ENCODE data around the gene MUC4.

MUC4 gene

DNA sequence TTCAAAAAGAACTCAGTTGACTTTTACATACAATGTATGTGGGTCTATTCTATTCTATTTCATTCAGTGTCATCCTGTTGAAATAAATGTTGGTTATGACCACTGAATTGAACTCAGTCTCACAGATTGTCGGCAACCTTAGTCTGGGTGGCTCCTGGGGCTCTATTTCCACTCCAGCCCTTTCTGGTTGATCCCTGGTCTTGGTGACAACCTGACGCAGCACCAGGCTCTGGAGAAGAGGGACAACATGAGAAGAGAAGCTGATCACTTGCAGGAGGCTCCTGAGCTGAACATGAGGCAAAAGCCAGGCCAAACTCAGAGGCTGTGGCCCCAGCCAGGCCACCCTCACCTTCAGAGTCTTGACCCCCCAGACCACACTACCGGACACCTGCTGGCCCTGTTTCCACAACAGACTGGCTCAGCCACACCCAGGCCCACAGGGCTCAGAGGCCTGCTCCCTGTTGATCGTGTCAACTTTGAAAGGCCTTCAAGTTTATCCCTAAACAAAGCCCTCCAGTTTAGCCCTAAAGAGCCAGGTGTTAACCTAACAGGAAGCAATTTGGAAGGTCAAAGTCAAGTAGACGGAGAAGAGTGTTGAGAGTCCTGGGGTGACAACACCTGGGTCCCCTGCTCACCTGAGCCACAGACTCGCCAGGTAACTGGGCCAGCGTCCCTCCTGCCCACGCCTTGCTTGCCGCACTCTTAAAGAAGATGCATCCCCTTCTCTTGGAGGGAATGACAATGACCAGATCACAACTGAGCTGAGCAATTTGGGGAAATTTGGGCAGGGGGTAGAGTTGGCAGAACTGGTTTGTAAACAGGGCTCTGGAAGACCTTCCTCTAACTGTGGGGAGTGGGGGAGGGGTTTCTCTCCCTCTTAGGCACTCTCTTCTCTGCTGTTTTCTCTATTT, 106.4 kb downstream of the MUC4 start:
- no peak overlapping the region for H3K27ac Mint-ChIP-seq
- peaks cover 18% of the 10 kb centered on the region for H3K36me3 Mint-ChIP-seq (ENCODE audit: low read depth)
- no peak for DNase-seq (ENCODE audit: low spot score)
- H3K27me3 Mint-ChIP-seq (ENCODE audit: low read depth), result no peaks in the 10 kb centered on the region
- H3K4me1 Mint-ChIP-seq (ENCODE audit: low read depth), result no peaks in the 10 kb centered on the region
- H3K9me3 Mint-ChIP-seq, result no peaks in the 10 kb centered on the region
- no peak overlapping the region for H3K4me3 Mint-ChIP-seq

DNA sequence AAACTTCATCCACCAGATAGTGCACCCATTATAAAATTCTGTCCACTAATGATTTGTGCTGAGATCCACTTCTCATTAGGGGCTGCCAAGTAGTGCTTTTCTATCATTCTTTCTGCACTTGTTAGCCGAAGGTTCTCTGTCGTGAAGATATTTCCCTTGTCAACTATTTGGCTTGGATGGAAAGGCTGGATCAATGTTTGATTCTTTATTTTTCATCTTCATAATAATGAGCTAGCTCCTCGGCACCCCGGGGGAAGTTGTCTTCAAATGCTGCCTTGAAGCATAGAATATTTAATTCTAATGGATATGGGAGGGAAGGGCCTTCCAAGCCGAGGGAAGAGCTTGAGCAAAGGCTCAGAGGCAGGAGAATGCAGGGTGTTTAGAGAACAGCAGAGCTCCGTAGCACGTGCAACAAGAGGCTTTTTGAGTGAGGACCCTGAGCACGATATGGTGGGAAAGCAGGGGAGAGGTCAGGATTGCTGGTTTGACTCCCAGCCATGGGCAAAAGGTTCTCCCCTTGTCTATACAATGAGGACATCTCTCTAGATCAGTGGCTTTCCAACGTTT, 107.2 kb downstream of the MUC4 start:
- H3K36me3 Mint-ChIP-seq (ENCODE audit: low read depth), result peaks cover 11% of the 10 kb centered on the region
- no peak overlapping the region for H3K27ac Mint-ChIP-seq
- no peak for DNase-seq (ENCODE audit: low spot score)
- no peak overlapping the region for H3K4me3 Mint-ChIP-seq
- no peaks in the 10 kb centered on the region for H3K4me1 Mint-ChIP-seq (ENCODE audit: low read depth)
- H3K27me3 Mint-ChIP-seq (ENCODE audit: low read depth), result no peaks in the 10 kb centered on the region
- no peaks in the 10 kb centered on the region for H3K9me3 Mint-ChIP-seq

DNA sequence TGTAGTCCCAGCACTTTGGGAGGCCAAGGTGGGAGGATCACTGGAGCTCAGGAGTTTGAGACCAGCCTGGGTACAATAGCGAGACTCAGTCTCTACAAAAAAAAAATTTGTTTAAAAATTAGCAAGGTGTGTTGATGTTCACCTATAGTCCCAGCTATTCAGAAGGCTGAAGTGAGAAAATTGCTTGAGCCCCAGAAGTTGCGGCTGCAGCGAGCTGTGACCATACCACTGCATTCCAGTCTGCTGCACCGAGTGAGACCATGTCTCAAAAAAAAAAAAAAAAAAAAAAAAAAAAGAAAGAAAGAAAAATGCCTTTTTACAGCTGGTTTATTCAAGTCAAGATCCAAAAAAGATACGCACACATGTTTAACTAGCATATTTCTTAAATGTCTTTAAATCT, 108.0 kb downstream of the MUC4 start:
- H3K4me3 Mint-ChIP-seq, result no peak overlapping the region
- DNase-seq (ENCODE audit: low spot score), result no peak
- no peaks in the 10 kb centered on the region for H3K9me3 Mint-ChIP-seq
- no peak overlapping the region for H3K27ac Mint-ChIP-seq
- H3K27me3 Mint-ChIP-seq (ENCODE audit: low read depth), result no peaks in the 10 kb centered on the region
- peaks cover 9% of the 10 kb centered on the region for H3K36me3 Mint-ChIP-seq (ENCODE audit: low read depth)
- H3K4me1 Mint-ChIP-seq (ENCODE audit: low read depth), result no peaks in the 10 kb centered on the region

DNA sequence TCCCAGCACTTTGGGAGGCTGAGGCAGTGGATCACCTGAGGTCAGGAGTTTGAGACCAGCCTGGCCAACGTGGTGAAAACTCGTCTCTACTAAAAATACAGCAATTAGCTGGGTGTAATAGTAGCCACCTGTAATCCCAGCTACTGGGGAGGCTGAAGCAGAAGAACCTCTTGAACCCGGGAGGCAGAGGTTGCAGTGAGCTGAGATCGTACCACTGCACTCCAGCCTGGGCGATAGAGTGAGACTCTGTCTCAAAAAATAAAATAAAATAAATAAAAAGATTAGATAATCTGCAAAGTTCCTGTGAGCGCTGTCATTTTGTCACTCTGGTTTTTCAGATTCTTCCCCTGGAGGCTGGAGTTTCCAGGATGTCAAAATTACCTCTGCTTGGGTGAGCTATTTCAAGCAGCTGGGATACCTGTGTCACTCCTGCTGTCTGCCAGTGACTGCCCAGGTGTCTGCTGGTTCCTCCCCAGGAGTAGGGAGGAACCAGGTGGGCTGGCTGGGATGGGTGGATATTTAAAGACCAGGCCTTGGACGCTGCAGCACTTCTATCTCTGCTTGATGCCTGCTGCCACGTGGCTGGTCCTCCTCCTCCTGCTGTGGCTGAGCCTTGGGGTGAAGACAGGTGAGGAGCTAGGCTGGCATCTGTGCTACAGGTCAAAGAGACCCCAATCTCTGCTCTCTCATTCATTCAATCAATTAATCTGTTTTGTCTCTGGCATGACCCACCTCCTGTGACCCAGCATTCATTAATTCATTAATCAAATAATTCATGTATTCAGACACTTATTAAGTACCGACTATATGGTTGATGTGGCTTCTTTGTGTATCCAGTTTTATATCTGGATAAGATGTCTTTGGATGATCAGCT, 110.5 kb downstream of the MUC4 start:
- no peaks in the 10 kb centered on the region for H3K9me3 Mint-ChIP-seq
- H3K27ac Mint-ChIP-seq, result no peak overlapping the region
- H3K4me1 Mint-ChIP-seq (ENCODE audit: low read depth), result no peaks in the 10 kb centered on the region
- no peak for DNase-seq (ENCODE audit: low spot score)
- peaks cover 19% of the 10 kb centered on the region for H3K36me3 Mint-ChIP-seq (ENCODE audit: low read depth)
- no peaks in the 10 kb centered on the region for H3K27me3 Mint-ChIP-seq (ENCODE audit: low read depth)
- no peak overlapping the region for H3K4me3 Mint-ChIP-seq

DNA sequence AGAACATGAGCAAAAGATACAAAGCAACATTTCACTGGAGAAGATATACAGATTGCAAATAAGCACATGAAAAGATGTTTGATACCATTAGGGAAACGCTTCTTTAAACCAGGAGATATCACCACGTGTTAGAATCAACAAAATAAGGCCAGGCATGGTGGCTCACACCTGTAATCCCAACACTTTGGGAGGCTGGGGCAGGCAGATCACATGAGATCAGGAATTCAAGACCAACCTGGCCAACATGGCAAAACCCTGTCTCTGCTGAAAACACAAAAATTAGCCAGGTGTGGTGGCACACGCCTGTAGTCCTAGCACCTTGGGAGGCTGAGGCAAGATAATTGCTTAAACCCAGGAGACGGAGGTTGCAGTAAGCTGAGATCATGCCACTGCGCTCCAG, 111.4 kb downstream of the MUC4 start:
- Mint-ChIP-seq H3K36me3 (ENCODE audit: low read depth) (peaks cover 25% of the 10 kb centered on the region), H3K4me3 (no peak overlapping the region)

DNA sequence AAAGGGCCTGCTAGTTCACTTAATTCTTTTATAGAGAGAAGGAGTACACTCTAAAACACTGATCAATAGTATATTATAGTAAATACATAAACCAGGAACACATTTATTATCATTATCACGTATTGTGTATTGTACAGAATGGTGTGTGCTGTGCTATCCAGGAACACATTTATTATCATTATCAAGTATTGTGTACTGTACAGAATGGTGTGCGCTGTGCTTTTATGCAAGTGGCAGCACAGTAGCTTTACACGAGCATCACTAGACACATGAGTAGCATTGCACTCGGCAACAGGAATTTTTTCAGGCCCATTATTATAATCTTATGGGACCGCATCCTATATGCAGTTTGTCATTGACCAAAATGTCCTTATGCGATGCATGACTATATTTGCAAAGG, 111.9 kb downstream of the MUC4 start:
- no peak overlapping the region for H3K4me3 Mint-ChIP-seq
- H3K36me3 Mint-ChIP-seq (ENCODE audit: low read depth), result peaks cover 28% of the 10 kb centered on the region
- no peak overlapping the region for H3K27ac Mint-ChIP-seq
- no peak for DNase-seq (ENCODE audit: low spot score)
- H3K9me3 Mint-ChIP-seq, result no peaks in the 10 kb centered on the region
- H3K4me1 Mint-ChIP-seq (ENCODE audit: low read depth), result peaks cover 2% of the 10 kb centered on the region
- H3K27me3 Mint-ChIP-seq (ENCODE audit: low read depth), result no peaks in the 10 kb centered on the region

More for the DNA sequence above, 111.4 kb downstream of the MUC4 start:
- Mint-ChIP-seq H3K4me1 (ENCODE audit: low read depth) (peaks cover 2% of the 10 kb centered on the region), H3K27ac (no peak overlapping the region), H3K27me3 (ENCODE audit: low read depth) (no peaks in the 10 kb centered on the region), H3K9me3 (no peaks in the 10 kb centered on the region)
- no peak for DNase-seq (ENCODE audit: low spot score)

DNA sequence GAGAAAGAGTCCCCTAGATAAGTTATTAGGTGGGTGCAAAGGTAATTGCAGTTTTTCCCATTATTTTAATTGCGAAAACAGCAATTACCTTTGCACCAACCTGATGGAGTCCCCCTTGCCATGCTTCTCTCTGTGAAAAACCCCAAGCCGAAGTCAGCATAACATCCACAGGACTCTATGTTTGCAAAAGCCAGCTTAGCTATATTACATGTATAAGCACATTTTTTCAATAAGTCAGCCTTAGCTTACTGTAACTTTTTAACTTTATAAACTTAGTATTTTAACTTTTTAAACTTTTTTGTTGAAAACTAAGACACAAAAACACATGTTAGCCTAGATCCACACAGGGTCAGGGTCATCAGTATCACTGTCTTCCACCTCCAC, 112.3 kb downstream of the MUC4 start:
- H3K4me3 Mint-ChIP-seq, result no peak overlapping the region
- no peak for DNase-seq (ENCODE audit: low spot score)
- H3K4me1 Mint-ChIP-seq (ENCODE audit: low read depth), result peaks cover 2% of the 10 kb centered on the region
- no peak overlapping the region for H3K27ac Mint-ChIP-seq
- peaks cover 28% of the 10 kb centered on the region for H3K36me3 Mint-ChIP-seq (ENCODE audit: low read depth)
- no peaks in the 10 kb centered on the region for H3K9me3 Mint-ChIP-seq
- no peaks in the 10 kb centered on the region for H3K27me3 Mint-ChIP-seq (ENCODE audit: low read depth)

DNA sequence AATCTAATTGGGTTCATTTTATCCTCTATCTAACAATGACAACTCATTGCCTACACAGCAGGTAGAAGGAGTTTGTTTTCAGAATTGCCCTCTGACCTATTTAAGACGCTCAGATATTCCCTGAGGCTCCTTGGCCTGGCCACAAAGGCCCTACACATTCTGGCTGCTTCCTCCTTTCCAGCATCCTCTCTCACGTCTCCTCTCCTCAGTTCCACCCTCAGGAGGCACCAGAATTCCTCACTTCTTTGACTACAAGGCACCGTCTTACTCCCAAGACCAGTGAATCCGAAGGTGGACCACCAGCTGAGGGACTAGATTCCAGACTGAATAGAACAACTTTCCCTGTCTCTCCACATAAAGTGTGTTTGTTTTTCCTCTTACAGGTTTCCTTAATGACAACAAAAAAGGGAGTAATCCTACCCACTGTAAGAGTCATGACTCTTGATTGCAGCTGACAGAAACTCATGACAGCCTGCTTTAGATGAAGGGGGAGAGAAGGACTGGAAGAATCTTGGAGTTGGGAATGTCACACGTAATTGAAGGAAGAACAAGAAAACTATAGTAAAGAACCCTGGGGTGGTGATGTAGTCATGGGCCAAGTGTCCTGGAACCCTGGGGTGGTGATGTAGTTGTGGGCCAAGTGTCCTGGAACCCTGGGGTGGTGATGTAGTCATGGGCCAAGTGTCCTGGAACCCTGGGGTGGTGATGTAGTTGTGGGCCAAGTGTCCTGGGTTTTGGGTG, 112.9 kb downstream of the MUC4 start:
- Mint-ChIP-seq H3K36me3 (ENCODE audit: low read depth) (peaks cover 32% of the 10 kb centered on the region), H3K27me3 (ENCODE audit: low read depth) (no peaks in the 10 kb centered on the region), H3K9me3 (no peaks in the 10 kb centered on the region), H3K4me1 (ENCODE audit: low read depth) (peaks cover 3% of the 10 kb centered on the region), H3K4me3 (no peak overlapping the region), H3K27ac (no peak overlapping the region)
- no peak for DNase-seq (ENCODE audit: low spot score)

DNA sequence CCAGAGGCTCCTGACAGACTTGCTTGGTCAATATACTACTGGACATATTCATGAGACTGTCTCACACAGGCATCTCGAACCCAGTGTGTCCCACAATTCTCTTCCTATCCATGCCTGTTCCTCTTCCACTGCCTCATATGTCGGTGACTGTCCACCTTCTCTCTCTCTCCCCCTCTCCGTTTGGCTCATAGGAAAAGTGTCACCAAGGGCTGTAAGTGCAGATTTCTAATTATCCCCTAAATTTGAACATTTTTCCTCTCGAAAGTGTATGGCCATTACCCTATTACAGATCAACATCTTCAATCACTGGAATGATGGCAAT, 113.4 kb downstream of the MUC4 start:
- Mint-ChIP-seq H3K36me3 (ENCODE audit: low read depth) (peaks cover 35% of the 10 kb centered on the region), H3K27me3 (ENCODE audit: low read depth) (no peaks in the 10 kb centered on the region), H3K4me3 (no peak overlapping the region), H3K4me1 (ENCODE audit: low read depth) (peaks cover 5% of the 10 kb centered on the region), H3K27ac (no peak overlapping the region), H3K9me3 (no peaks in the 10 kb centered on the region)
- no peak for DNase-seq (ENCODE audit: low spot score)

DNA sequence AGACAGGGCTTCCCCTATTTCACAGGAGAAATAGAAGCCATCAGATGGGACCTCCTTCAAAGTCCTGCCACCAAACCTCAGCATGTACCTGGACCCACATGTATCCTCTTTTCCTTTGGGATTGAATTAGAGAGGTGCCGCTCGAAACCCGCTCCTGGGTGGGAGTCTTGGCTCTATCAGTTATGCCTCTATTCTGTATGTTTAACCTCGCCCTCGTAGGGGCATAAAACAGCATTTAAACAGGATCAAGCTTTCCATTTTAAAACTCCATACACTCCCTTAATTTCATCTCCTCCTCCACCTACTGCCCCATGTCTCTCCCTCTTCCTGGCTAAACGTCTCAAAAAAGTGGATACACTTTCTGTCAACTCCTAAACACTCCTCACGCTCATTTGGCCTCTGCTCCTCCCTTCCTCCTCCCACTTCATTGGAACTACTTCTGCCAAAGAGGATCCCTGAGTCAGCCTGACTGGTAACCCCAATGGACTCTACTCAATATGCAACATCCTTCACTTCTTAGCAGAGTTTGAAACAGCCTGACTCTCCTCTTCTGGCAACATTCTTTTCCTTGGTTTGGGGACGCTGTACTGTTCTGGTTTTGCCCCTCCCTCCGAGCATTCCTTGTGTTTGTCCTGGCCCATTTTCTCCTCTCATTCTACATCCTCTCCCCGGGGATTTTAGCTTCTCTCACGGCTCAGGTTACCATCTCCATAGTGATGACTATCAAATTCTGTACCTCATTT, 114.0 kb downstream of the MUC4 start:
- Mint-ChIP-seq H3K27ac (no peak overlapping the region), H3K4me3 (no peak overlapping the region), H3K36me3 (ENCODE audit: low read depth) (peaks cover 39% of the 10 kb centered on the region), H3K9me3 (no peaks in the 10 kb centered on the region), H3K27me3 (ENCODE audit: low read depth) (no peaks in the 10 kb centered on the region), H3K4me1 (ENCODE audit: low read depth) (peaks cover 7% of the 10 kb centered on the region)
- DNase-seq (ENCODE audit: low spot score), result no peak
